ENCODE data around the gene PRKCG.

The PRKCG gene

GRCh38 chr19:53912653-53913052 is 30.7 kb downstream of the PRKCG start:
- peaks cover 43% of the 10 kb centered on the region for H3K27me3 ChIP-seq (replicated peaks; ENCODE audit: control insufficient read depth, insufficient read depth, low read length)
- H3K4me3 ChIP-seq (ENCODE audit: low read length), result no peak overlapping the region
- DNase-seq (ENCODE audit: low read depth), result no peak
- no peaks in the 10 kb centered on the region for H3K4me1 ChIP-seq (ENCODE audit: control insufficient read depth, insufficient read depth, low read length)
- H3K36me3 ChIP-seq (ENCODE audit: control insufficient read depth, insufficient read depth, low read length, severe bottlenecking), result no peaks in the 10 kb centered on the region
- no peaks in the 10 kb centered on the region for H3K9me3 ChIP-seq (ENCODE audit: control insufficient read depth, low read length)
- H3K9ac ChIP-seq (ENCODE audit: low read length), result no peak overlapping the region

- H3K4me1 ChIP-seq (ENCODE audit: control insufficient read depth, insufficient read depth, low read length), result no peaks in the 10 kb centered on the region
- H3K4me3 ChIP-seq (ENCODE audit: low read length), result no peak overlapping the region
- peaks cover 25% of the 10 kb centered on the region for H3K27me3 ChIP-seq (replicated peaks; ENCODE audit: control insufficient read depth, insufficient read depth, low read length)
- H3K9ac ChIP-seq (ENCODE audit: low read length), result no peak overlapping the region
- no peaks in the 10 kb centered on the region for H3K36me3 ChIP-seq (ENCODE audit: control insufficient read depth, insufficient read depth, low read length, severe bottlenecking)
- DNase-seq (ENCODE audit: low read depth), result no peak
- H3K9me3 ChIP-seq (ENCODE audit: control insufficient read depth, low read length), result no peaks in the 10 kb centered on the region
Measured at GRCh38 chr19:53915000-53915399, 33.0 kb downstream of the PRKCG start.

- H3K36me3 ChIP-seq (ENCODE audit: control insufficient read depth, insufficient read depth, low read length, severe bottlenecking), result no peaks in the 10 kb centered on the region
- no peak for DNase-seq (ENCODE audit: low read depth)
- no peaks in the 10 kb centered on the region for H3K9me3 ChIP-seq (ENCODE audit: control insufficient read depth, low read length)
- H3K9ac ChIP-seq (ENCODE audit: low read length), result no peak overlapping the region
- H3K4me1 ChIP-seq (ENCODE audit: control insufficient read depth, insufficient read depth, low read length), result no peaks in the 10 kb centered on the region
- no peak overlapping the region for H3K4me3 ChIP-seq (ENCODE audit: low read length)
- H3K27me3 ChIP-seq (replicated peaks; ENCODE audit: control insufficient read depth, insufficient read depth, low read length), result peaks cover 16% of the 10 kb centered on the region
Measured at GRCh38 chr19:53916004-53916403, 34.0 kb downstream of the PRKCG start.

- H3K9me3 ChIP-seq (ENCODE audit: control insufficient read depth, low read length), result no peaks in the 10 kb centered on the region
- H3K4me1 ChIP-seq (ENCODE audit: control insufficient read depth, insufficient read depth, low read length), result no peaks in the 10 kb centered on the region
- no peak overlapping the region for H3K9ac ChIP-seq (ENCODE audit: low read length)
- no peak for DNase-seq (ENCODE audit: low read depth)
- H3K27me3 ChIP-seq (replicated peaks; ENCODE audit: control insufficient read depth, insufficient read depth, low read length), result peaks cover 5% of the 10 kb centered on the region
- H3K4me3 ChIP-seq (ENCODE audit: low read length), result no peak overlapping the region
- no peaks in the 10 kb centered on the region for H3K36me3 ChIP-seq (ENCODE audit: control insufficient read depth, insufficient read depth, low read length, severe bottlenecking)
Measured at GRCh38 chr19:53917356-53917755, 35.4 kb downstream of the PRKCG start.

- Histone ChIP-seq H3K4me3 (ENCODE audit: low read length) (no peak overlapping the region), H3K36me3 (ENCODE audit: control insufficient read depth, insufficient read depth, low read length, severe bottlenecking) (no peaks in the 10 kb centered on the region)
- DNase-seq (ENCODE audit: low read depth), result peak; percentile 74
Measured at GRCh38 chr19:53927739-53928138, 45.7 kb downstream of the PRKCG start.

GRCh38 chr19:53936029-53936428 is 54.0 kb downstream of the PRKCG start:
- Histone ChIP-seq H3K9ac (ENCODE audit: low read length) (no peak overlapping the region), H3K27me3 (replicated peaks; ENCODE audit: control insufficient read depth, insufficient read depth, low read length) (peaks cover 3% of the 10 kb centered on the region), H3K4me3 (ENCODE audit: low read length) (no peak overlapping the region), H3K9me3 (ENCODE audit: control insufficient read depth, low read length) (no peaks in the 10 kb centered on the region), H3K36me3 (ENCODE audit: control insufficient read depth, insufficient read depth, low read length, severe bottlenecking) (no peaks in the 10 kb centered on the region), H3K4me1 (ENCODE audit: control insufficient read depth, insufficient read depth, low read length) (no peaks in the 10 kb centered on the region)
- no peak for DNase-seq (ENCODE audit: low read depth)

More at GRCh38 chr19:53927739-53928138, 45.7 kb downstream of the PRKCG start:
- Histone ChIP-seq H3K4me1 (ENCODE audit: control insufficient read depth, insufficient read depth, low read length) (no peaks in the 10 kb centered on the region), H3K27me3 (replicated peaks; ENCODE audit: control insufficient read depth, insufficient read depth, low read length) (no peaks in the 10 kb centered on the region), H3K9ac (ENCODE audit: low read length) (no peak overlapping the region), H3K9me3 (ENCODE audit: control insufficient read depth, low read length) (no peaks in the 10 kb centered on the region)

- H3K9ac ChIP-seq (ENCODE audit: low read length), result no peak overlapping the region
Measured at GRCh38 chr19:53942001-53942786, 60.2 kb downstream of the PRKCG start.

GRCh38 chr19:53944416-53944815 is 62.4 kb downstream of the PRKCG start:
- Histone ChIP-seq H3K9me3 (ENCODE audit: control insufficient read depth, low read length) (peaks cover 3% of the 10 kb centered on the region), H3K4me3 (ENCODE audit: low read length) (no peak overlapping the region), H3K9ac (ENCODE audit: low read length) (no peak overlapping the region), H3K36me3 (ENCODE audit: control insufficient read depth, insufficient read depth, low read length, severe bottlenecking) (no peaks in the 10 kb centered on the region), H3K4me1 (ENCODE audit: control insufficient read depth, insufficient read depth, low read length) (no peaks in the 10 kb centered on the region), H3K27me3 (replicated peaks; ENCODE audit: control insufficient read depth, insufficient read depth, low read length) (peaks cover 46% of the 10 kb centered on the region)
- no peak for DNase-seq (ENCODE audit: low read depth)

More at GRCh38 chr19:53942001-53942786, 60.2 kb downstream of the PRKCG start:
- Histone ChIP-seq H3K9me3 (ENCODE audit: control insufficient read depth, low read length) (peaks cover 3% of the 10 kb centered on the region), H3K4me1 (ENCODE audit: control insufficient read depth, insufficient read depth, low read length) (no peaks in the 10 kb centered on the region), H3K27me3 (replicated peaks; ENCODE audit: control insufficient read depth, insufficient read depth, low read length) (peaks cover 44% of the 10 kb centered on the region), H3K36me3 (ENCODE audit: control insufficient read depth, insufficient read depth, low read length, severe bottlenecking) (no peaks in the 10 kb centered on the region), H3K4me3 (ENCODE audit: low read length) (no peak overlapping the region)
- DNase-seq (ENCODE audit: low read depth), result no peak

GRCh38 chr19:53944933-53945332 is 62.9 kb downstream of the PRKCG start:
- Histone ChIP-seq H3K9me3 (ENCODE audit: control insufficient read depth, low read length) (peaks cover 3% of the 10 kb centered on the region), H3K4me3 (ENCODE audit: low read length) (no peak overlapping the region), H3K4me1 (ENCODE audit: control insufficient read depth, insufficient read depth, low read length) (no peaks in the 10 kb centered on the region), H3K36me3 (ENCODE audit: control insufficient read depth, insufficient read depth, low read length, severe bottlenecking) (no peaks in the 10 kb centered on the region), H3K9ac (ENCODE audit: low read length) (no peak overlapping the region), H3K27me3 (replicated peaks; ENCODE audit: control insufficient read depth, insufficient read depth, low read length) (peaks cover 46% of the 10 kb centered on the region)
- DNase-seq (ENCODE audit: low read depth), result no peak

GRCh38 chr19:53945441-53945840 is 63.4 kb downstream of the PRKCG start:
- H3K9ac ChIP-seq (ENCODE audit: low read length), result no peak overlapping the region
- H3K27me3 ChIP-seq (replicated peaks; ENCODE audit: control insufficient read depth, insufficient read depth, low read length), result peaks cover 46% of the 10 kb centered on the region
- no peaks in the 10 kb centered on the region for H3K36me3 ChIP-seq (ENCODE audit: control insufficient read depth, insufficient read depth, low read length, severe bottlenecking)
- no peak overlapping the region for H3K4me3 ChIP-seq (ENCODE audit: low read length)
- H3K9me3 ChIP-seq (ENCODE audit: control insufficient read depth, low read length), result peaks cover 3% of the 10 kb centered on the region
- H3K4me1 ChIP-seq (ENCODE audit: control insufficient read depth, insufficient read depth, low read length), result no peaks in the 10 kb centered on the region
- DNase-seq (ENCODE audit: low read depth), result peak; percentile 10

- Histone ChIP-seq H3K36me3 (ENCODE audit: control insufficient read depth, insufficient read depth, low read length, severe bottlenecking) (no peaks in the 10 kb centered on the region), H3K9ac (ENCODE audit: low read length) (no peak overlapping the region), H3K4me3 (ENCODE audit: low read length) (no peak overlapping the region), H3K27me3 (replicated peaks; ENCODE audit: control insufficient read depth, insufficient read depth, low read length) (peaks cover 45% of the 10 kb centered on the region), H3K9me3 (ENCODE audit: control insufficient read depth, low read length) (peaks cover 3% of the 10 kb centered on the region), H3K4me1 (ENCODE audit: control insufficient read depth, insufficient read depth, low read length) (no peaks in the 10 kb centered on the region)
- DNase-seq (ENCODE audit: low read depth), result no peak
Measured at GRCh38 chr19:53945998-53946397, 64.0 kb downstream of the PRKCG start.

- no peaks in the 10 kb centered on the region for H3K36me3 ChIP-seq (ENCODE audit: control insufficient read depth, insufficient read depth, low read length, severe bottlenecking)
- no peak for DNase-seq (ENCODE audit: low read depth)
- H3K4me3 ChIP-seq (ENCODE audit: low read length), result no peak overlapping the region
- no peak overlapping the region for H3K9ac ChIP-seq (ENCODE audit: low read length)
- peaks cover 1% of the 10 kb centered on the region for H3K9me3 ChIP-seq (ENCODE audit: control insufficient read depth, low read length)
- H3K27me3 ChIP-seq (replicated peaks; ENCODE audit: control insufficient read depth, insufficient read depth, low read length), result peaks cover 39% of the 10 kb centered on the region
- H3K4me1 ChIP-seq (ENCODE audit: control insufficient read depth, insufficient read depth, low read length), result no peaks in the 10 kb centered on the region
Measured at GRCh38 chr19:53947624-53948023, 65.6 kb downstream of the PRKCG start.
